K562 (cell line): ENCODE measurements around the gene BAD. TPM values are rescaled to one million over a fixed set of nuclear protein-coding genes. Genes with fewer than 3 reads are reported as not detected.
A peak's percentile ranks its signal among the peaks of the same experiment; 100 is the strongest.

Source experiments
- CBFB ChIP-seq: sonication (generic); formaldehyde crosslinking; IDR thresholded peaks from 2 replicates; pipeline ENCODE4 v1.4.0; 2020; ENCODE audit warnings: mild to moderate bottlenecking, missing genetic modification reagents
- ELF2 ChIP-seq: fragments of 250-450 bp; sonication (Bioruptor Pico); IDR thresholded peaks from 2 replicates; pipeline ENCODE4 v1.5.0; 2021; ENCODE audit warnings: mild to moderate bottlenecking
- OTX1 ChIP-seq: fragments of 450-650 bp; formaldehyde crosslinking; IDR thresholded peaks from 2 replicates; pipeline ENCODE4 v1.4.0; 2022; ENCODE audit warnings: mild to moderate bottlenecking
- PML ChIP-seq: IDR thresholded peaks from 2 replicates; pipeline ENCODE4 v1.6.1; 2012; ENCODE audit warnings: low read length, inconsistent platforms
- polyA plus RNA-seq, 8 experiments: library from polyadenylated mRNA; depleted of rRNA in 4 of 8; stranded (reverse) in 5 of 8; unstranded in 3 of 8; fragments of >200 nt; fragmentation: Nextera tagmentation in 2 of 8; fragmentation: Illumina TruSeq in 1 of 8; extraction: Ambion mirVana in 2 of 8; extraction: Trizol in 1 of 8; gene quantifications; 2 replicates each; pipeline versions ENCODE4 v1.2.1 to v1.2.3, GENCODE V29; 2011 to 2014; ENCODE audit warnings: inconsistent platforms in 1 of 8, missing spikeins in 1 of 8
- total RNA-seq, 7 experiments: library from RNA; depleted of rRNA in 6 of 7; stranded (reverse); fragments of >200 nt in 6 of 7; fragmentation: Illumina TruSeq in 2 of 7; extraction: Trizol in 2 of 7; gene quantifications; 2 replicates each; pipeline versions ENCODE4 v1.2.1 to v1.2.3, GENCODE V29; 2011 to 2021; ENCODE audit warnings: low replicate concordance in 1 of 7
- TF ChIP-seq, protein P1 (sequence below), 2 experiments: fragments of 450-650 bp; IDR thresholded peaks; 2 replicates each; pipeline ENCODE4 v1.6.1; 2016; ENCODE audit warnings: mild to moderate bottlenecking in 2 of 2, borderline replicate concordance in 1 of 2, low read depth in 1 of 2, moderate library complexity in 1 of 2
- TF ChIP-seq, protein P2 (sequence below): fragments of 450-650 bp; formaldehyde crosslinking; IDR thresholded peaks from 2 replicates; pipeline ENCODE4 v1.4.0; 2020; ENCODE audit warnings: mild to moderate bottlenecking, moderate library complexity
- TF ChIP-seq, protein P3 (sequence below), 2 experiments: fragments of 450-650 bp in 1 of 2; sonication (generic) in 1 of 2; formaldehyde crosslinking in 1 of 2; IDR thresholded peaks in 1 of 2; conservative IDR thresholded peaks in 1 of 2; 2 replicates each; pipeline versions ENCODE4 v1.6.1 to v1.8.1; 2016 to 2023; ENCODE audit warnings: mild to moderate bottlenecking in 2 of 2, moderate library complexity in 2 of 2, inconsistent platforms in 1 of 2, missing genetic modification reagents in 1 of 2

Gene BAD
- total and polyA plus RNA-seq, 9 of the 15 experiments (the other 6 are each of a cell fraction or from before 2014, with no cell fraction given): 0.61 to 45.6 (median 11.8) TPM

DNA sequence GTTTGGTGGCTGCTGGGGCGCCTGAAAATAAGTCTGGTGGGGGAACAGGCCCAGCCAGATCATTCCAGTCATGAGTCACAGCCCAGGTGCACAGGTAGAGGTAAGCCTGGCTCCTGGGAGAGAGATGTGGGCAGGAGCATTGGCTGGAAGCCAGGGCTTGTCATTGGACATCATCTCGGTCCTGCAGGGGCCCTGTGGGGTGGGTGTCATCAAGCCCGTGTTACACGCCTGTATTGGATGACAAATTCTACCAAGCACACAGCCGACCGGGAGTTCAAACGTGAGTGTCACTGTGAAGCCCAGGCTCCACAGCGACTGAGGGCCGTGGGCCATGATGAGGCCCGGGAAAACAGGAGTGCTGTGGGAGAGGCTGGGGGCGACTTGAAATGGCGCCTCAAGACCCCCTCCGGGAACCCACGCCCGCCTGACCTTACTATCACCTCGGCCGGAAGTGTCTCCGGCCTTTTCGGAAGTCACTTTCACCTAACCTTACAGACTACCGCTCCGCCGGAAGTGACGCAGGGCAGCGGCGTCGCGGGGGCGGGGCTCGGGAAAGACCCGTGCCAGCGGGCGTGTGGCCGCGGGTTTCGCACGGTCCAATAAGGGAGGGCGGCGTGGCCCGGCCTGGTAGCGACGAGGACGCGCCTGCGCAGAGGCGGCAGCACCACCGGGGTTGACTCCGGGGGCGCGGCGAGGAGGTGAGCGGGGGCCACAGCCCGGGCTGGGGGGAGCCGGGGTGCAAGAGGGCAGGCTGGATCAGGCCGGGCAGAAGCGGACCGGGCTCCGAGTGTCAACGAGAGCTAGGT is 43.8 kb downstream of the BAD start, which contains the start of gene FKBP2 (continued):
- TF ChIP-seq, protein P1, sequence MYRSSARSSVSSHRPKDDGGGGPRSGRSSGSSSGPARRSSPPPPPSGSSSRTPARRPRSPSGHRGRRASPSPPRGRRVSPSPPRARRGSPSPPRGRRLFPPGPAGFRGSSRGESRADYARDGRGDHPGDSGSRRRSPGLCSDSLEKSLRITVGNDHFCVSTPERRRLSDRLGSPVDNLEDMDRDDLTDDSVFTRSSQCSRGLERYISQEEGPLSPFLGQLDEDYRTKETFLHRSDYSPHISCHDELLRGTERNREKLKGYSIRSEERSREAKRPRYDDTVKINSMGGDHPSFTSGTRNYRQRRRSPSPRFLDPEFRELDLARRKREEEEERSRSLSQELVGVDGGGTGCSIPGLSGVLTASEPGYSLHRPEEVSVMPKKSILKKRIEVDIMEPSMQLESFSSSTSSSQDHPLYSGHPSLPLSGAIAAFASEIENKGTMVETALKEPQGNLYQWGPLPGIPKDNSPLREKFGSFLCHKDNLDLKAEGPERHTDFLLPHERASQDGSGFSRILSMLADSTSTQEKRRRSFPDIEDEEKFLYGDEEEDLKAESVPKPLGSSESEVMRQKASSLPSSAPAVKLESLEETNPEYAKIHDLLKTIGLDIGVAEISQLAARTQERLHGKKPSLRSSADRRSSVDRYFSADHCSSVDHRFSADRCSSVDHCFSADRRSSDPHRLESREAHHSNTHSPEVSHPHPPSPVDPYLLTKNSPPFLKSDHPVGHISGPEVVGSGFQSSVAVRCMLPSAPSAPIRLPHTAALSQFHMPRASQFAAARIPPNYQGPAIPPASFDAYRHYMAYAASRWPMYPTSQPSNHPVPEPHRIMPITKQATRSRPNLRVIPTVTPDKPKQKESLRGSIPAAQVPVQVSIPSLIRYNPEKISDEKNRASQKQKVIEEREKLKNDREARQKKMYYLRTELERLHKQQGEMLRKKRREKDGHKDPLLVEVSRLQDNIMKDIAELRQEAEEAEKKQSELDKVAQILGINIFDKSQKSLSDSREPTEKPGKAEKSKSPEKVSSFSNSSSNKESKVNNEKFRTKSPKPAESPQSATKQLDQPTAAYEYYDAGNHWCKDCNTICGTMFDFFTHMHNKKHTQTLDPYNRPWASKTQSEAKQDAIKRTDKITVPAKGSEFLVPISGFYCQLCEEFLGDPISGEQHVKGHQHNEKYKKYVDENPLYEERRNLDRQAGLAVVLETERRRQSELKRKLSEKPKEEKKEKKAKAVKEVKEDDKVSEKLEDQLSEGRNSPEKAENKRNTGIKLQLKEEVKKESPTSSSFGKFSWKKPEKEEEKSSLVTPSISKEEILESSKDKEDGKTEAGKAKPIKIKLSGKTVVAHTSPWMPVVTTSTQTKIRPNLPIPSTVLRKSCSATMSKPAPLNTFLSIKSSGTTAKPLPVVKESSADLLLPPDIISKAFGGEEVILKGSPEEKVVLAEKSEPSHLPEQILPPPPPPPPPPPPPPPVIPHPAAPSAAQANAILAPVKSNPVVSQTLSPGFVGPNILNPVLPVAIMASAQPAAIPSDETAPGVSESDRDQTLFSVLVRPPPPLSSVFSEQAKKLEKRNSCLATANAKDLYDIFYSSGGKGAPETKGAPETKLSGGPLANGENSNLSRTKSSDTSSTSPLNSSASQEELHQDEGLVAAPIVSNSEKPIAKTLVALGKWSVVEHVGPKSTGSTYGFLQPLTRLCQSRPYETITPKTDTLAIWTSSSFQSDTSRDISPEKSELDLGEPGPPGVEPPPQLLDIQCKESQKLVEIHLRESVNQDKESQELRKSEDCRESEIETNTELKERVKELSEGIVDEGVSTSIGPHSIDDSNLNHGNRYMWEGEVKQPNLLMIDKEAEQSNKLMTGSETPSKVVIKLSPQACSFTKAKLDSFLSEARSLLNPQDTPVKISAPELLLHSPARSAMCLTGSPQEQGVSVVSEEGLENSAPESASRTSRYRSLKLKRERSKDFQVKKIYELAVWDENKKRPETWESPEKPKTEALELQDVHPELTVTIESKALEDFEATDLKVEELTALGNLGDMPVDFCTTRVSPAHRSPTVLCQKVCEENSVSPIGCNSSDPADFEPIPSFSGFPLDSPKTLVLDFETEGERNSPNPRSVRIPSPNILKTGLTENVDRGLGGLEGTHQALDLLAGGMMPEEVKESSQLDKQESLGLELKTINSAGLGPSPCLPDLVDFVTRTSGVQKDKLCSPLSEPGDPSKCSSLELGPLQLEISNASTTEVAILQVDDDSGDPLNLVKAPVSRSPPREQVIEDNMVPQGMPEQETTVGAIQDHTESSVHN (IDR thresholded peaks at IDR 0.05; ENCODE audit: borderline replicate concordance in 1 of 2, low read depth in 1 of 2): no peak; a peak in 1 of 4 replicates
- no peak; the same call in 1 of the 2 replicates for TF ChIP-seq OTX1 (CRISPR knock-in tag)
- 0 out of 2 replicates have a peak, but pooled peaks have one; percentile 71 for TF ChIP-seq ELF2 (CRISPR knock-in tag)
- peak; percentile 89 for TF ChIP-seq PML
- TF ChIP-seq, protein P2, sequence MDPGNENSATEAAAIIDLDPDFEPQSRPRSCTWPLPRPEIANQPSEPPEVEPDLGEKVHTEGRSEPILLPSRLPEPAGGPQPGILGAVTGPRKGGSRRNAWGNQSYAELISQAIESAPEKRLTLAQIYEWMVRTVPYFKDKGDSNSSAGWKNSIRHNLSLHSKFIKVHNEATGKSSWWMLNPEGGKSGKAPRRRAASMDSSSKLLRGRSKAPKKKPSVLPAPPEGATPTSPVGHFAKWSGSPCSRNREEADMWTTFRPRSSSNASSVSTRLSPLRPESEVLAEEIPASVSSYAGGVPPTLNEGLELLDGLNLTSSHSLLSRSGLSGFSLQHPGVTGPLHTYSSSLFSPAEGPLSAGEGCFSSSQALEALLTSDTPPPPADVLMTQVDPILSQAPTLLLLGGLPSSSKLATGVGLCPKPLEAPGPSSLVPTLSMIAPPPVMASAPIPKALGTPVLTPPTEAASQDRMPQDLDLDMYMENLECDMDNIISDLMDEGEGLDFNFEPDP: no peak
- TF ChIP-seq, protein P3, sequence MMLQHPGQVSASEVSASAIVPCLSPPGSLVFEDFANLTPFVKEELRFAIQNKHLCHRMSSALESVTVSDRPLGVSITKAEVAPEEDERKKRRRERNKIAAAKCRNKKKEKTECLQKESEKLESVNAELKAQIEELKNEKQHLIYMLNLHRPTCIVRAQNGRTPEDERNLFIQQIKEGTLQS (IDR thresholded peaks at IDR 0.05): no peak
- TF ChIP-seq, protein P3 (CRISPR knock-in tag; conservative IDR thresholded peaks at IDR 0.05): no peak
- peak; percentile 63; the same call in 1 of the 2 replicates for TF ChIP-seq CBFB
